Panc1 (cell line): Measurements from ENCODE around the gene FADD. TPM values are rescaled to one million over a fixed set of nuclear protein-coding genes. Genes with fewer than 3 reads are reported as not detected.

Experiments
- ATAC-seq: fragments of 200-7000 bp; cut with Tn5 transposase; 2 replicates; pipeline ENCODE4 v1.9.1; 2020; ENCODE audit warnings: mild to moderate bottlenecking, moderate library complexity
- BruUV-seq: library from RNA; stranded (reverse); fragments of 400-500 nt; replicated peaks from 2 replicates; lab custom pipeline; 2021; lab: Mats Ljungman, UMichigan
- CTCF ChIA-PET: fragments of 300-600 bp; sonication (Branson Sonifier 250); formaldehyde crosslinking; loops from one replicate; lab custom pipeline; 2022; ENCODE audit warnings: antibody characterized with exemption; lab: Charles Lee
- POLR2A ChIA-PET: fragments of 300-600 bp; sonication (Branson Sonifier 250); formaldehyde crosslinking; loops from one replicate; lab custom pipeline; 2022; ENCODE audit warnings: antibody characterized with exemption; lab: Charles Lee
- DNase-seq: peaks from one replicate; pipeline ENCODE4 v3.0.0-alpha.2; 2010; ENCODE audit warnings: low read depth, low spot score
- H3K27ac ChIP-seq: 2 replicates; pipeline ENCODE4 v1.5.1; 2011; ENCODE audit warnings: mild to moderate bottlenecking, low read length, inconsistent platforms
- H3K27me3 ChIP-seq: fragments of 200-500 bp; sonication (Bioruptor generic); 2 replicates; pipeline ENCODE4 v1.6.0; 2014; ENCODE audit warnings: low read length, inconsistent platforms; ENCODE audit not compliant: control insufficient read depth, insufficient read depth
- H3K36me3 ChIP-seq: fragments of 200-500 bp; sonication (Bioruptor generic); 2 replicates; pipeline ENCODE4 v1.5.1; 2014; ENCODE audit warnings: inconsistent platforms, mild to moderate bottlenecking, low read length, moderate library complexity; ENCODE audit not compliant: control insufficient read depth, insufficient read depth
- H3K4me1 ChIP-seq: 2 replicates; pipeline ENCODE4 v1.5.1; 2011; ENCODE audit warnings: inconsistent platforms, mild to moderate bottlenecking, low read length, moderate library complexity; ENCODE audit not compliant: control insufficient read depth, insufficient read depth
- H3K4me3 ChIP-seq, 2 experiments: 2 replicates each; pipeline ENCODE4 v1.5.1; 2011 to 2012; ENCODE audit warnings: low read depth in 2 of 2, low read length in 2 of 2, mild to moderate bottlenecking in 2 of 2, inconsistent platforms in 1 of 2, moderate library complexity in 1 of 2
- H3K9me3 ChIP-seq: fragments of 200-500 bp; sonication (Bioruptor generic); 2 replicates; pipeline ENCODE4 v1.5.1; 2014; ENCODE audit warnings: low read depth, mild to moderate bottlenecking, inconsistent platforms, low read length, moderate library complexity; ENCODE audit not compliant: control insufficient read depth, insufficient read depth
- POLR2AphosphoS5 ChIP-seq: IDR thresholded peaks from 2 replicates; pipeline ENCODE4 v1.6.1; 2012; ENCODE audit warnings: mild to moderate bottlenecking, low read depth, low read length, moderate library complexity
- REST ChIP-seq, 2 experiments: IDR thresholded peaks; 2 replicates each; pipeline ENCODE4 v1.6.1; 2011 to 2012; ENCODE audit warnings: low read depth in 2 of 2, control low read depth in 1 of 2, low read length in 1 of 2, mild to moderate bottlenecking in 1 of 2, moderate library complexity in 1 of 2; ENCODE audit not compliant: insufficient read depth in 1 of 2
- SIN3A ChIP-seq: IDR thresholded peaks from 2 replicates; pipeline ENCODE4 v1.6.1; 2012; ENCODE audit warnings: low read depth, mild to moderate bottlenecking, low read length, moderate library complexity, borderline replicate concordance; ENCODE audit not compliant: insufficient read depth
- TCF7L2 ChIP-seq: IDR thresholded peaks from 2 replicates; pipeline ENCODE4 v1.6.1; 2011; ENCODE audit warnings: mild to moderate bottlenecking, low read depth, low read length, inconsistent platforms
- in situ Hi-C: cut with HindIII; loops from 2 replicates; pipeline ENCODE4 v1.10.0; 2016; ENCODE audit warnings: low sequenced_read_pairs, low pct_unique_long_range_greater_than_20kb
- intact Hi-C: fragments of 100-400 bp; cut with micrococcal nuclease; formaldehyde crosslinking; loops from one replicate; pipeline ENCODE4 v1.10.0; 2022; ENCODE audit not compliant: unreplicated experiment
- total RNA-seq: library from RNA; stranded (reverse); gene quantifications from one replicate; pipeline ENCODE4 v1.2.1, GENCODE V29; 2021; ENCODE audit not compliant: unreplicated experiment
- TF ChIP-seq, protein P1 (sequence below): fragments of 450-650 bp; IDR thresholded peaks from 2 replicates; pipeline ENCODE4 v1.5.1; 2017; ENCODE audit warnings: mild to moderate bottlenecking

The FADD gene
- total RNA-seq, 1 experiment from 2014 or later, result 47.3 TPM

- Histone ChIP-seq H3K4me3 (no peak overlapping the region), H3K4me1 (peaks cover 21% of the 10 kb centered on the region), H3K27ac (no peak overlapping the region), H3K36me3 (peaks cover 3% of the 10 kb centered on the region), H3K9me3 (no peaks in the 10 kb centered on the region), H3K27me3 (no peaks in the 10 kb centered on the region)
- ATAC-seq, result no peak
- ChIA-PET CTCF (no interaction called here), POLR2A (no interaction called here)
- in situ Hi-C loops (no loop called here), intact Hi-C loops (no loop called here)
- no TSS peak for BruUV-seq
- TF ChIP-seq TCF7L2, result no peak
- TF ChIP-seq SIN3A, result no peak
- TF ChIP-seq, protein P1, sequence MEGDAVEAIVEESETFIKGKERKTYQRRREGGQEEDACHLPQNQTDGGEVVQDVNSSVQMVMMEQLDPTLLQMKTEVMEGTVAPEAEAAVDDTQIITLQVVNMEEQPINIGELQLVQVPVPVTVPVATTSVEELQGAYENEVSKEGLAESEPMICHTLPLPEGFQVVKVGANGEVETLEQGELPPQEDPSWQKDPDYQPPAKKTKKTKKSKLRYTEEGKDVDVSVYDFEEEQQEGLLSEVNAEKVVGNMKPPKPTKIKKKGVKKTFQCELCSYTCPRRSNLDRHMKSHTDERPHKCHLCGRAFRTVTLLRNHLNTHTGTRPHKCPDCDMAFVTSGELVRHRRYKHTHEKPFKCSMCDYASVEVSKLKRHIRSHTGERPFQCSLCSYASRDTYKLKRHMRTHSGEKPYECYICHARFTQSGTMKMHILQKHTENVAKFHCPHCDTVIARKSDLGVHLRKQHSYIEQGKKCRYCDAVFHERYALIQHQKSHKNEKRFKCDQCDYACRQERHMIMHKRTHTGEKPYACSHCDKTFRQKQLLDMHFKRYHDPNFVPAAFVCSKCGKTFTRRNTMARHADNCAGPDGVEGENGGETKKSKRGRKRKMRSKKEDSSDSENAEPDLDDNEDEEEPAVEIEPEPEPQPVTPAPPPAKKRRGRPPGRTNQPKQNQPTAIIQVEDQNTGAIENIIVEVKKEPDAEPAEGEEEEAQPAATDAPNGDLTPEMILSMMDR, result no peak
- no peak; the same call in 1 of the 2 replicates for TF ChIP-seq POLR2AphosphoS5
- TF ChIP-seq REST (IDR thresholded peaks at IDR 0.05; ENCODE audit: insufficient read depth in 1 of 2, low read depth in 2 of 2, low read length in 1 of 2), result no peak
- no peak for DNase-seq
Observed at GRCh38 chr11:70205766-70206165, 2.7 kb downstream of the FADD start.

DNA sequence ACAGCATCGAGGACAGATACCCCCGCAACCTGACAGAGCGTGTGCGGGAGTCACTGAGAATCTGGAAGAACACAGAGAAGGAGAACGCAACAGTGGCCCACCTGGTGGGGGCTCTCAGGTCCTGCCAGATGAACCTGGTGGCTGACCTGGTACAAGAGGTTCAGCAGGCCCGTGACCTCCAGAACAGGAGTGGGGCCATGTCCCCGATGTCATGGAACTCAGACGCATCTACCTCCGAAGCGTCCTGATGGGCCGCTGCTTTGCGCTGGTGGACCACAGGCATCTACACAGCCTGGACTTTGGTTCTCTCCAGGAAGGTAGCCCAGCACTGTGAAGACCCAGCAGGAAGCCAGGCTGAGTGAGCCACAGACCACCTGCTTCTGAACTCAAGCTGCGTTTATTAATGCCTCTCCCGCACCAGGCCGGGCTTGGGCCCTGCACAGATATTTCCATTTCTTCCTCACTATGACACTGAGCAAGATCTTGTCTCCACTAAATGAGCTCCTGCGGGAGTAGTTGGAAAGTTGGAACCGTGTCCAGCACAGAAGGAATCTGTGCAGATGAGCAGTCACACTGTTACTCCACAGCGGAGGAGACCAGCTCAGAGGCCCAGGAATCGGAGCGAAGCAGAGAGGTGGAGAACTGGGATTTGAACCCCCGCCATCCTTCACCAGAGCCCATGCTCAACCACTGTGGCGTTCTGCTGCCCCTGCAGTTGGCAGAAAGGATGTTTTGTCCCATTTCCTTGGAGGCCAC, 3.3 kb downstream of the FADD start:
- no peaks in the 10 kb centered on the region for H3K27me3 ChIP-seq
- in situ Hi-C loops (no loop called here), intact Hi-C loops (no loop called here)
- no TSS peak for BruUV-seq
- H3K4me1 ChIP-seq, result peaks cover 21% of the 10 kb centered on the region
- ChIA-PET POLR2A (no interaction called here), CTCF (no interaction called here)
- DNase-seq (no peak), ATAC-seq (no peak)
- no peak overlapping the region for H3K27ac ChIP-seq
- TF ChIP-seq, protein P1, result no peak
- no peaks in the 10 kb centered on the region for H3K9me3 ChIP-seq
- H3K4me3 ChIP-seq, result no peak overlapping the region
- peaks cover 3% of the 10 kb centered on the region for H3K36me3 ChIP-seq
